ENCODE data around the gene KDR. TPM values are rescaled to one million over a fixed set of nuclear protein-coding genes. Genes with fewer than 3 reads are reported as not detected.

KDR gene
- total RNA-seq, 2 experiments from 2014 or later: not detected

DNA sequence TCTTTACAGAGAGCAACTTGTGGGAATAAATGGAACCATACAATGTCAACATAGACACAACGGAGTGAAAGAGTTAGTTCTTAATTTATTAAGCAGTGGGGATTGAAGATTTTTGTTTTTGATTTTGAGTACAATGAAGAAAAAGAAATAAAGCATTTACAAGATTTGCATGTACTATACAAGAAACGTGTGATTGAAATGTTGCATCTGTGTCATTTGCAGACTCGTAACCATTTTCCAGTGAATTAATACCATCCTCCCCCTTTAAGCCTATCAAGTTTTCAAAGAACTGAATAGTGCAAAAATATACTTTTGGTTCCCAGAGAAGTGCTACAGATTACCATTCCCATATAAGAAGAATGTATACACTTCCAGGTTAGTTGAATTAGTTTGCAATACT, 8.6 kb upstream of the KDR start:
- Histone ChIP-seq H3K4me3 (ENCODE audit: low read depth, low read length, poor library complexity, severe bottlenecking) (no peak overlapping the region), H3K9me3 (ENCODE audit: low read length) (no peaks in the 10 kb centered on the region), H4K20me1 (ENCODE audit: insufficient read depth, low read length) (no peaks in the 10 kb centered on the region), H3K36me3 (ENCODE audit: insufficient read depth, low read length) (no peaks in the 10 kb centered on the region), H3K4me1 (ENCODE audit: insufficient read depth, low read length, poor library complexity, severe bottlenecking) (no peaks in the 10 kb centered on the region), H3K27ac (ENCODE audit: low read depth, low read length, poor library complexity, severe bottlenecking) (no peak overlapping the region), H3K79me2 (ENCODE audit: insufficient read depth, low read depth, low read length) (no peaks in the 10 kb centered on the region), H3K9me2 (ENCODE audit: insufficient read depth, low read length) (no peaks in the 10 kb centered on the region), H3K4me2 (ENCODE audit: low read length) (no peak overlapping the region), H2AFZ (ENCODE audit: low read length) (no peak overlapping the region)
- TF ChIP-seq, protein P1, sequence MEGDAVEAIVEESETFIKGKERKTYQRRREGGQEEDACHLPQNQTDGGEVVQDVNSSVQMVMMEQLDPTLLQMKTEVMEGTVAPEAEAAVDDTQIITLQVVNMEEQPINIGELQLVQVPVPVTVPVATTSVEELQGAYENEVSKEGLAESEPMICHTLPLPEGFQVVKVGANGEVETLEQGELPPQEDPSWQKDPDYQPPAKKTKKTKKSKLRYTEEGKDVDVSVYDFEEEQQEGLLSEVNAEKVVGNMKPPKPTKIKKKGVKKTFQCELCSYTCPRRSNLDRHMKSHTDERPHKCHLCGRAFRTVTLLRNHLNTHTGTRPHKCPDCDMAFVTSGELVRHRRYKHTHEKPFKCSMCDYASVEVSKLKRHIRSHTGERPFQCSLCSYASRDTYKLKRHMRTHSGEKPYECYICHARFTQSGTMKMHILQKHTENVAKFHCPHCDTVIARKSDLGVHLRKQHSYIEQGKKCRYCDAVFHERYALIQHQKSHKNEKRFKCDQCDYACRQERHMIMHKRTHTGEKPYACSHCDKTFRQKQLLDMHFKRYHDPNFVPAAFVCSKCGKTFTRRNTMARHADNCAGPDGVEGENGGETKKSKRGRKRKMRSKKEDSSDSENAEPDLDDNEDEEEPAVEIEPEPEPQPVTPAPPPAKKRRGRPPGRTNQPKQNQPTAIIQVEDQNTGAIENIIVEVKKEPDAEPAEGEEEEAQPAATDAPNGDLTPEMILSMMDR (conservative IDR thresholded peaks at IDR 0.05; ENCODE audit: low read length): no peak
- TF ChIP-seq EZH2phosphoT487 (IDR thresholded peaks at IDR 0.05; ENCODE audit: borderline replicate concordance, low read depth, low read length): no peak
- no TSS peak for BruUV-seq (replicated peaks)
- no peak for DNase-seq (ENCODE audit: low spot score)
- intact Hi-C loops (cut with micrococcal nuclease; ENCODE audit: unreplicated experiment): no loop called here
- ChIA-PET CTCF (ENCODE audit: unreplicated experiment) (no interaction called here), POLR2A (no interaction called here)

DNA sequence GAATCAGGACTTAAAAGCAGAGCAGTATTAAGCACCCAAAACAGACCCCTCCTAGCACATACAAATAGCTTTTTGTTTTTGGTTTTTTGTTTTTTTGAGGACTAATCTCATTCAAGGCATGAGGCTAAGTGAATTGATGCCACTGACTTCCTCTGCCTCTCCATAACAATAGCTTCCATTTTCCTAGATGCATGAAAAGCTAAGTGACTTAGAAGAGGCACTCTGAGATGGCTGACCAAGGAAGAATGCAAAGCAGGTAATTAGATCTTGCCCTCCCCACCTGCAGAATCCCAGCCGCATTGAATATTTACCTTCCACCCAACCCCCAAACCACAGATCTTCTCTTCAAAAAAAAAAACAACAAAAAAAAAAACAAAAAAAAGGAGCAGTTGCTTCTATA, 7.4 kb upstream of the KDR start:
- H3K27ac ChIP-seq (ENCODE audit: low read depth, low read length, poor library complexity, severe bottlenecking): no peak overlapping the region
- H3K4me3 ChIP-seq (ENCODE audit: low read depth, low read length, poor library complexity, severe bottlenecking): no peak overlapping the region
- H3K4me1 ChIP-seq (ENCODE audit: insufficient read depth, low read length, poor library complexity, severe bottlenecking): no peaks in the 10 kb centered on the region
- intact Hi-C loops (cut with micrococcal nuclease; ENCODE audit: unreplicated experiment): no loop called here
- H4K20me1 ChIP-seq (ENCODE audit: insufficient read depth, low read length): no peaks in the 10 kb centered on the region
- H3K9me3 ChIP-seq (ENCODE audit: low read length): no peaks in the 10 kb centered on the region
- H3K79me2 ChIP-seq (ENCODE audit: insufficient read depth, low read depth, low read length): no peaks in the 10 kb centered on the region
- no peak for DNase-seq (ENCODE audit: low spot score)
- ChIA-PET POLR2A (no interaction called here), CTCF (ENCODE audit: unreplicated experiment) (no interaction called here)
- H3K36me3 ChIP-seq (ENCODE audit: insufficient read depth, low read length): no peaks in the 10 kb centered on the region
- no TSS peak for BruUV-seq (replicated peaks)
- H3K9me2 ChIP-seq (ENCODE audit: insufficient read depth, low read length): no peaks in the 10 kb centered on the region
- H2AFZ ChIP-seq (ENCODE audit: low read length): no peak overlapping the region
- no peak overlapping the region for H3K4me2 ChIP-seq (ENCODE audit: low read length)
- TF ChIP-seq, protein P1 (conservative IDR thresholded peaks at IDR 0.05; ENCODE audit: low read length): no peak
- TF ChIP-seq EZH2phosphoT487 (IDR thresholded peaks at IDR 0.05; ENCODE audit: borderline replicate concordance, low read depth, low read length): no peak

DNA sequence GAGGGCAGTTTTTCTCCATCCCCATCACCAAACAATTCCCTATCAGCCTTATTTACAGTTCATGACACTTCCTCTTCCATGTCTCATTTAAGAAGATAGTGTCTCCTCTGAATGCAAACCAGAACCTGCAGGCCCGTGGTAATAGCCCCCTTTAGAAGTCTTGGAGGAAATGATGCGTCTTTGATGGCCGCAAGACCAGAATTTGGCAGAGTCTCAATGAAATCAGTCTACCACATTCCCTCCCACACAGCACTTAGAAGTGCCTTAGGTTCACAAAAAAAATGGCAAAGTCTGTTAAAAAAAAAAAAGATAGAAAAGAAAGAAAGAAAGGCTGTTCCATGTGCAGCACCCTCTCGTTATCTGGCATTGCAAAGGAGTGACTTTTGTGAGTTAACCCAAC, 2.1 kb upstream of the KDR start:
- H3K79me2 ChIP-seq (ENCODE audit: insufficient read depth, low read depth, low read length): no peaks in the 10 kb centered on the region
- no peak overlapping the region for H3K4me2 ChIP-seq (ENCODE audit: low read length)
- ChIA-PET CTCF (ENCODE audit: unreplicated experiment) (no interaction called here), POLR2A (interaction anchor here (0.9 kb wide), 1 partner anchor 25 kb away, joined by 3 read pairs; no protein-coding TSS in a partner anchor)
- BruUV-seq (replicated peaks): no TSS peak
- no peak for DNase-seq (ENCODE audit: low spot score)
- TF ChIP-seq EZH2phosphoT487 (IDR thresholded peaks at IDR 0.05; ENCODE audit: borderline replicate concordance, low read depth, low read length): no peak
- TF ChIP-seq, protein P1 (conservative IDR thresholded peaks at IDR 0.05; ENCODE audit: low read length): no peak
- H3K4me1 ChIP-seq (ENCODE audit: insufficient read depth, low read length, poor library complexity, severe bottlenecking): no peaks in the 10 kb centered on the region
- H3K27ac ChIP-seq (ENCODE audit: low read depth, low read length, poor library complexity, severe bottlenecking): no peak overlapping the region
- intact Hi-C loops (cut with micrococcal nuclease; ENCODE audit: unreplicated experiment): no loop called here
- no peaks in the 10 kb centered on the region for H3K9me2 ChIP-seq (ENCODE audit: insufficient read depth, low read length)
- H2AFZ ChIP-seq (ENCODE audit: low read length): no peak overlapping the region
- H3K9me3 ChIP-seq (ENCODE audit: low read length): no peaks in the 10 kb centered on the region
- no peaks in the 10 kb centered on the region for H3K36me3 ChIP-seq (ENCODE audit: insufficient read depth, low read length)
- H3K4me3 ChIP-seq (ENCODE audit: low read depth, low read length, poor library complexity, severe bottlenecking): no peak overlapping the region
- no peaks in the 10 kb centered on the region for H4K20me1 ChIP-seq (ENCODE audit: insufficient read depth, low read length)

All from OCI-LY7 (cell line).